ENCODE results near the gene CRABP2.

Gene CRABP2

GRCh38 chr1:156705321-156705917 is at the start of gene CRABP2:
Gene CRABP2, minus strand, starts transcription at chr1:156705583. Its CDS starts 137 bp downstream, at chr1:156705446.
- peak in 1 of 2 experiments; percentile 36 for DNase-seq (ENCODE audit: low read depth in 2 of 2)

- DNase-seq (ENCODE audit: low read depth in 2 of 2) = no peak
Observed at GRCh38 chr1:156754219-156754618, 48.8 kb upstream of the CRABP2 start.

GRCh38 chr1:156752843-156753482 is 47.6 kb upstream of the CRABP2 start:
- no peak for DNase-seq (ENCODE audit: low read depth in 2 of 2)

GRCh38 chr1:156751757-156752481 is 46.5 kb upstream of the CRABP2 start:
- peak; percentile 94 for DNase-seq (ENCODE audit: low read depth in 2 of 2)

GRCh38 chr1:156751451-156751756 is 46.0 kb upstream of the CRABP2 start, which contains the start of gene HDGF:
Gene HDGF, minus strand, starts transcription at chr1:156751675. Its CDS starts 246 bp downstream, at chr1:156751429.
- no peak for DNase-seq (ENCODE audit: low read depth in 2 of 2)

GRCh38 chr1:156750711-156751450 is 45.5 kb upstream of the CRABP2 start:
- DNase-seq (ENCODE audit: low read depth in 2 of 2) = no peak

GRCh38 chr1:156750191-156750672 is 44.8 kb upstream of the CRABP2 start:
- no peak for DNase-seq (ENCODE audit: low read depth in 2 of 2)

- DNase-seq (ENCODE audit: low read depth in 2 of 2) = no peak
Observed at GRCh38 chr1:156749419-156750118, 44.2 kb upstream of the CRABP2 start.

GRCh38 chr1:156748670-156749418 is 43.5 kb upstream of the CRABP2 start:
- DNase-seq (ENCODE audit: low read depth in 2 of 2) = no peak

- DNase-seq (ENCODE audit: low read depth in 2 of 2) = no peak
Observed at GRCh38 chr1:156747742-156748669, 42.6 kb upstream of the CRABP2 start.

GRCh38 chr1:156746728-156747631 is 41.6 kb upstream of the CRABP2 start:
- DNase-seq (ENCODE audit: low read depth in 2 of 2) = peak; percentile 86

- DNase-seq (ENCODE audit: low read depth in 2 of 2) = no peak
Observed at GRCh38 chr1:156746406-156746727, 41.0 kb upstream of the CRABP2 start.

- DNase-seq (ENCODE audit: low read depth in 2 of 2) = no peak
Observed at GRCh38 chr1:156745881-156746280, 40.5 kb upstream of the CRABP2 start.

- no peak for DNase-seq (ENCODE audit: low read depth in 2 of 2)
Observed at GRCh38 chr1:156744786-156745419, 39.5 kb upstream of the CRABP2 start.

- no peak for DNase-seq (ENCODE audit: low read depth in 2 of 2)
Observed at GRCh38 chr1:156744344-156744743, 39.0 kb upstream of the CRABP2 start.

- no peak for DNase-seq (ENCODE audit: low read depth in 2 of 2)
Observed at GRCh38 chr1:156743367-156744302, 38.3 kb upstream of the CRABP2 start.

- DNase-seq (ENCODE audit: low read depth in 2 of 2) = no peak
Observed at GRCh38 chr1:156742801-156743200, 37.4 kb upstream of the CRABP2 start.
